GM13977 (cell line): ENCODE measurements around the gene ZNF577.

ENCODE experiments used
- DNase-seq: peaks from one replicate; pipeline ENCODE4 v3.0.0; 2012; ENCODE audit warnings: low spot score
- CTCF ChIP-seq: IDR thresholded peaks from 2 replicates; pipeline ENCODE4 v1.5.1; 2012; ENCODE audit warnings: mild to moderate bottlenecking, control low read depth; ENCODE audit not compliant: insufficient read depth; ENCODE audit errors: extremely low read depth, missing control alignments
- in situ Hi-C: fragments of 300-500 bp; cut with MboI; formaldehyde crosslinking; loops from one replicate; pipeline ENCODE4 v1.12.0; 2022; ENCODE audit warnings: low sequenced_read_pairs, low pct_unique_long_range_greater_than_20kb, mixed read lengths, inconsistent platforms; ENCODE audit not compliant: unreplicated experiment

ZNF577 gene

DNA sequence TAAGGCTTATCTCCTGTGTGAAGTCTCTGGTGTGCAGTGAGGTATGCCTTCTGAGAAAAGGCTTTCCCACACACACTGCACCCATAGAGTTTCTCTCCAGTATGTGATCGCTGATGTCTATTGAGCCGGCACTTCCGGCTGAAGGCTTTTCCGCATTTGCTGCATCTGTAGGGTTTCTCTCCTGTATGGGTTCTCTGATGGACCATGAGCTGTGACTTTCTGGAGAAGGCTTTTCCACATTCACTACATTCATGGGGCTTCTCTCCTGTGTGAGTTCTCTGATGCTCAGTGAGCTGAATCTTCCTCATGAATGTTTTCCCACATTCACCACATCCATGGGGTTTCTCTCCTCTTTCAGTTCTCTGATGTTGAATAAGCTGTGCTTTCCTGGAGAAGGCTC, 14.7 kb downstream of the ZNF577 start:
- no peak for DNase-seq
- in situ Hi-C loops: no loop called here
- no peak for TF ChIP-seq CTCF

DNA sequence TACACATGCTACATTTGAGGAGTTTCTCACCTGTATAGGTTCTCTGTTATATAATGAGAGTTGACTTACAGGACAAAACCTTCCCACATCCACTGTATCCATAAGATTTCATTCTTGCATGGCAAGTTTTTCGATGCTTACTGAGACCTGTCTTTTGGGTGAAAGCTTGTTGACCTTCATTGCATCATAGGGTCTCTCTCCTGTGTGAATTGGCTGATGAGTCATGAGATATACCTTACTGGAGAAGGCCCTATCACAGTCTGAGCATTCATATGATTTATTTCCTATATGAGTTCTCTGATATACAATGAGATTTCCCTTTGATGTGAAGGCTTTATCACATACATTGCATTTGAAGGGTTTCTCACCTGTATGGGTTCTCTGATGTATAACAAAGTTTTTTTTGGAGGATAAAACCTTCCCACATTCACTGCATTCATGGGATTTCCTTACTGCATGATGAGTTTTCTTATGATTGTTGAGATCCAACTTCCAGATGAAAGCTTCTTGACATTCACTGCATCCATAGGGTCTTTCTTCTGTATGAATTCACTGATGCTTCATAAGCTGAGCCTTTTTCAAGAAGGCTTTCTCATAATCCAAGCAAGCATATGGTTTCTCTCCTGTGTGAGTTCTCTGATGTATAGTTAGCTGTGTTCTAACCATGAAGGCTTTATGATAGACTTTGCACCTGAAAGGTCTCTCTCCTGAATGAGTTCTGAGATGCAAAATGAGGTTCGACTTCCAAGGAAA, 25.7 kb downstream of the ZNF577 start:
- in situ Hi-C loops: no loop called here
- no peak for TF ChIP-seq CTCF
- DNase-seq: no peak

- in situ Hi-C loops: no loop called here
- DNase-seq: no peak
- TF ChIP-seq CTCF: no peak
These were observed 50.6 kb downstream of the ZNF577 start for GRCh38 chr19:51837145-51837544.

- no peak for DNase-seq
- no peak for TF ChIP-seq CTCF
- in situ Hi-C loops: no loop called here
These were observed 57.5 kb downstream of the ZNF577 start for GRCh38 chr19:51830274-51830673.

DNA sequence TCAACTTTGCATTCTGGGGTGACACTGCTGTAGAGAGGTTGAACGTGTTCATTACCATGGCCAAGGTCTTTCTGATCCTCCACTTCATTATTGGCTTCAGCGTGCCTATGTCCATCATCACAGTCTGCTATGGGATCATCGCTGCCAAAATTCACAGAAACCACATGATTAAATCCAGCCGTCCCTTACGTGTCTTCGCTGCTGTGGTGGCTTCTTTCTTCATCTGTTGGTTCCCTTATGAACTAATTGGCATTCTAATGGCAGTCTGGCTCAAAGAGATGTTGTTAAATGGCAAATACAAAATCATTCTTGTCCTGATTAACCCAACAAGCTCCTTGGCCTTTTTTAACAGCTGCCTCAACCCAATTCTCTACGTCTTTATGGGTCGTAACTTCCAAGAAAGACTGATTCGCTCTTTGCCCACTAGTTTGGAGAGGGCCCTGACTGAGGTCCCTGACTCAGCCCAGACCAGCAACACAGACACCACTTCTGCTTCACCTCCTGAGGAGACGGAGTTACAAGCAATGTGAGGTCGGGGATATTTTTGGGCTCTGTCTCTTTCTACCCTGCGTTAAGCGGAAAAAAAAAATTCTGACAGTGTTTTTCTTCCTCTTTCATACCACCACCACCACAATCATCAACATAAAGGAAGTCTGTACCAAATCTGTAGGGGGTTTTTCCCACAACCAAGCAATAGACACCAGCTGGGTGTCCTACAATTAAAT, 63.3 kb downstream of the ZNF577 start:
- in situ Hi-C loops: no loop called here

DNA sequence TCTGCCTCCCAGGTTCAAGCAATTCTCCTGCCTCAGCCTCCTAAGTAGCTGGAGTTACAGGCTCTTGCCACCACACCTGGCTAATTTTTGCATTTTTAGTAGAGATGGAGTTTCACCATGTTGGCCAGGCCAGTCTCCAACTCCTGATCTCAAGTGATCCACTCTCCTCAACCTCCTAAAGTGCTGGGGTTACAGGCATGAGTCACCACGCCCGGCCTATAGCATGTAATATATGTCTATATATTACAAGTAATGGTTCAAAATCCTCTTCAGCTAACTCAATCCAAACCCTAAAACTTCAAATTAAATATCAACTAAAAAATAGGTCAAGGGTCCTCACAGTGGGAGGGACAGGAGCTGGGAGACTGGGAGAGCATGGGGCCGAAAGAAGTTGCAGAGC, 64.8 kb downstream of the ZNF577 start:
- TF ChIP-seq CTCF: no peak
- no peak for DNase-seq
- in situ Hi-C loops: no loop called here

More for the DNA sequence above, 63.3 kb downstream of the ZNF577 start:
- DNase-seq: no peak
- TF ChIP-seq CTCF: no peak
